M059J (cell line): Measurements from ENCODE around the gene TFF1. TPM values are rescaled to one million over a fixed set of nuclear protein-coding genes. Genes with fewer than 3 reads are reported as not detected.

Experiments used
- DNase-seq: peaks from one replicate; pipeline ENCODE4 v3.0.0-alpha.2; 2012; ENCODE audit warnings: low read depth
- total RNA-seq: library from RNA; depleted of rRNA; stranded (reverse); fragments of >200 nt; shearing (Covaris generic); gene quantifications from 2 replicates; pipeline ENCODE4 v1.2.3, GENCODE V29; 2014; rRNA removed

Gene TFF1
- total RNA-seq, 1 experiment from 2014 or later, result not detected

- no peak for DNase-seq
These were observed 48.2 kb downstream of the TFF1 start for GRCh38 chr21:42317826-42318746.

- DNase-seq, result no peak
These were observed 49.0 kb downstream of the TFF1 start for GRCh38 chr21:42317341-42317741.

- no peak for DNase-seq
These were observed 49.4 kb downstream of the TFF1 start for GRCh38 chr21:42316891-42317290.

GRCh38 chr21:42315296-42315891 is 50.9 kb downstream of the TFF1 start, which contains the start of gene TFF3:
TFF3 (minus strand) TSS chr21:42315409; CDS start chr21:42315374, 35 bp downstream.
- DNase-seq, result peak; percentile 15

GRCh38 chr21:42314616-42315295 is 51.6 kb downstream of the TFF1 start:
- DNase-seq, result no peak

GRCh38 chr21:42313501-42313969 is 52.8 kb downstream of the TFF1 start:
- no peak for DNase-seq

- DNase-seq, result no peak
These were observed 53.7 kb downstream of the TFF1 start for GRCh38 chr21:42312626-42313104.

Other genes with a start within 250 kb of the TFF1 start
- gene ABCG1, start 147.4 kb downstream of the TFF1 start, total RNA-seq, result not detected in 2 replicates
- gene TFF3, start 51.1 kb downstream of the TFF1 start, total RNA-seq, result 0.52 TPM in 1 of 2 replicates, not detected in the other
- 0.30 TPM in 1 of 2 replicates, not detected in the other for gene TFF2, start 15.5 kb downstream of the TFF1 start, total RNA-seq
- 0.27 TPM in 1 of 2 replicates, not detected in the other for gene TMPRSS3, start 29.5 kb upstream of the TFF1 start, total RNA-seq
- gene UBASH3A, start 37.4 kb upstream of the TFF1 start, total RNA-seq, result not detected in 2 replicates
- gene RSPH1, start 129.7 kb upstream of the TFF1 start, total RNA-seq, result not detected in 2 replicates
- 1.3 and 1.7 TPM in 2 replicates for gene SLC37A1, start 147.3 kb upstream of the TFF1 start, total RNA-seq